CD4-positive, alpha-beta T cell treated with Interleukin-10 for 1 hour (primary cell): ENCODE results near the gene LAYN.

ENCODE experiments used
- DNase-seq: peaks from one replicate; pipeline ENCODE4 v3.0.0-alpha.2; 2020

The LAYN gene

GRCh38 chr11:111531687-111532364 lies 8.7 kb upstream of the LAYN start:
- peak; percentile 23 for DNase-seq

GRCh38 chr11:111532365-111532709 lies 8.2 kb upstream of the LAYN start:
- no peak for DNase-seq

DNA sequence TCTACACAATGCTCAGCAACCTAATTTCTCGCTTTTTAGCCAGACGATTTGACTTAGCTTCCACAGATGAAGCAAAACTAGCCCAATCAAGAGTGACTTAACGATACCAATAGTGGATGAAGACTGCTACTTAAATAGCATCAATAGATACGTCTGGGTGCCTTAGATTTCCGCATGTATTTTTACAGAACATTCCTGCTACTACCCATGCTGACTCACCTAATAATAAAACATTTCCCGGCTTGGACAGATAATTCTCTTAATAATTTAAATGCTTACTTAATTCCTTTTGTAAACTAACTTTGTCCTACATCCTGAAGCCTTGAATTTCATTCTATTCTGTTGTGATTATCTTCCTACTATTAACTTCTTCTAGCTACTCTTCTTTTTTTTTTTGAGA lies 5.2 kb upstream of the LAYN start:
- no peak for DNase-seq

DNA sequence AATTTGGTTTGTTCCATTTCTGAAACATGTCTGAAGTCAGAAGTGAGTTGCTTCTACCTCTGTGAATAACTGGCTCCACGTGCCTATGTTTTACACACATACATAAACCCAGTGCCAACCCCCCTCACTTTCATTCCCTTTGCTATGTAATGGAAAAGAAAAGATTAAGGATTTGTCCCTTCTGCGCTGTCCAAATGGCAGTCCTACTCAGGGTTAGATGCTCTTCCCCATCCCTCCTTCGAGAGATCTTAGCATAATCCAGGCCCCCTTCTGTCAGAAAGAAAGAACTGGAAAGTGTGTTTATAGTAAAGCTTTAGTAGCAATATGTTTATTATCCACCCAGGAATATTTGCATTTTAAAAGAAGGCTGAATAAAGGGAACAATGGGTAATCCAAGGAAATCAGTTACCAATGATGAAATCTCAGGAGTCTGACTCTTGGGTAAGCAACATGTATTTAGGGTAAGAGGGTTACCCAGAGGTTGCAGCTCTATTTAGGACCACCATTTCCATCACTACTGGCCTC lies 3.1 kb upstream of the LAYN start:
- DNase-seq = no peak

GRCh38 chr11:111538407-111539114 lies 2.0 kb upstream of the LAYN start:
- no peak for DNase-seq

GRCh38 chr11:111539426-111540113 lies 950 bp upstream of the LAYN start:
- DNase-seq = peak; percentile 12

DNA sequence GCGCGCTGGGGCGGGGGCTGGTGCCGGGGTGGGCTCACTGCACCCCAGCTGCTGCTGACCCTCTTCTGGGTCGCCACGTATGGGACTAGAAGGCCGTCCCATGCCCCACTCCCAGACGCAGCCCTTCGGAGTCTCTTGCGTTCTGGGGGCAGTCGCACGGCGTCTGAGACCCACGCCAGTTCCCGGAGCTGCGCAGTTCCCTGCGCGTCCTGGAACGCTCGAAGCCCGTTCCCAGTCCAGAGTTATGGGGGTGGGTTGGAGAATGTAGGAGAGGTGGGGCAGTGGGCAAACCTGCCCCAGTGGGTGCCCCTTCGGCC lies 375 bp downstream of the LAYN start:
- no peak for DNase-seq

DNA sequence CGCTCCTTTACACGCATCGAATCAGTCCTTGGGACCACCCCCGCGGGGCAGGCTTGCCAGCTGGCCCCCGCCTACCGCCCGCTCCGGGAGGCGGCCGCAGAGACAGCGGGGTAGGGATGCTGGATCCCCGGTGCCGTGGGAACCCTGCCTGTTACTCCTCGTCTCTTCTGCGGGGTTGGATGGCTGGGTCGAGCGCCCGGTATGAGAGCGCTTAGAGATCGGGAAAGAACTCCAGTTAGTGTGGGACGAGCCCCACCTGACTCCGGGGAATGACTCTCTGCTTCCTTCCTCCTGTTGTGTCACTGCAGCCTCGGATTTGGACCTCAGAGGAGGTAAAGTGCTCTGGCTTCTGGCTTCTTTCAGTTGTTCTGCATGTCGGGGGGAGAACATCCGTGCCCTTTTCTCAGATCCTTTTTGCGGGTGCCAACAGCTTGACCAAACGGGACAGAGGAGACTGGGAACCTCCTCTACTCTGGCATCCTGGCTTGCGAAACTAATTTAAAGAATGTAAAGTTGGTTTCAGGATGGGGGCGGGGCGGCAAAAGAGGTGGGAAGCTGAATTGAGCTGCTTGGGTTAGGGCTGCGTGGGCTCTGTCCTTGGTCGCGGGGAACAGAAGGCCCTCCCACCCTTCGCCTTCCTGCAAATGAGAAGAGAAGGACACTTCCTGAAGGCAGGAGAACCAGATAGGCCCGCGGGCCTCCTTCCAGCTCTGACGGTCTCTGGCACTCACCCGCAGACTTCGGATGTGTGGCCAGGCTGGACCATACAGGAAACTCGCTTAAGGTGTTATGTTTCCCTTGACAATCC lies 938 bp downstream of the LAYN start:
- DNase-seq = no peak

DNA sequence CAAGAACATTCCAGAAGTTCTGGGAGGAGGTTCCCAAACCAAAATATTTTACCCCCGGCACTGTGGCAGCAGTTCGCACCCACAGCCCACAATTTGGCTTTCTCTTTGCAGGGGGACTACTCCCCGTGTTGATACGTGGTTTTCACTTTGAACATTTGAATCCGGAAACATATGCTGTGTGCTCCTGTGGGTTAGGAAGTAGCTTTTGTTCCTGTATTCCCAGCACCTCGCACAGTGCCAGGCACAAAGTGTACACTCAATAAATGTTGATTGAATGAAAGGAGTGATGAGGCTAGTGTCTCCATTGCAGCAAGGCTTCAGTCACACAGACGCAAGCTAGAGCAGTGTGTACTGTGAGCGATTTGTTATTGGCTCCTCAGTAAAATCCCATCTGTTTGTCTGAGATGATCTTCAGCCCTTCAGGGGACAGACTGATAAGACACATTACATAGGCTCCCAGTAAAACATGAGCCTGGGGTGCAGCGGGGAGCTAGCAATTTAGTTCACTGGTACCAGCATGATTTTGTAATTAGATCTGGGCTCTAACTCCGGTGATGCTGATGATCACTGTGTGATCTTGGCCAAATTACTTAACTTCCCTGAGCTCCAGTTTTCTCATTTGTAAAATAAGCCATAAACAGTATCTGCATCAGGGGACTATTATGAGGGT lies 2.2 kb downstream of the LAYN start:
- DNase-seq = no peak

DNA sequence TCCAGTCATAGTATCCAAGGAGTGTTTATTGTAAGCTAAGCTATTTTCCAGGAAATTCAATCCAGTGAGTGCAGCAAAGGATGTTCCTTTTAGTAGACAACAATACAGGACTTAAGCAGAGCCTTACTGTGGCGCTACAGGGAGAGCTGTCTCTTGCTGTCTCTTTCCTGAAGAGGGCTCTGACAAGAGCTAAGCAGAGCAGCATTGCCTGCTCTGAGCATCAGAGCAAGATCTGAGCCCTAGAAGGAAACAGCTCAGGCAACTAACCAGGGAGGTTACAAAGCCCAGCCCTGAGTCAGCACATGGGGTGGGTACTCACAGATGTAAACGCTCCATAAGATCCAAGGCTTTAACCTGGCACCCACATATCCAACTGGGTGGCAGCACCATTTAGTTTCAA lies 8.0 kb downstream of the LAYN start:
- DNase-seq = no peak

DNA sequence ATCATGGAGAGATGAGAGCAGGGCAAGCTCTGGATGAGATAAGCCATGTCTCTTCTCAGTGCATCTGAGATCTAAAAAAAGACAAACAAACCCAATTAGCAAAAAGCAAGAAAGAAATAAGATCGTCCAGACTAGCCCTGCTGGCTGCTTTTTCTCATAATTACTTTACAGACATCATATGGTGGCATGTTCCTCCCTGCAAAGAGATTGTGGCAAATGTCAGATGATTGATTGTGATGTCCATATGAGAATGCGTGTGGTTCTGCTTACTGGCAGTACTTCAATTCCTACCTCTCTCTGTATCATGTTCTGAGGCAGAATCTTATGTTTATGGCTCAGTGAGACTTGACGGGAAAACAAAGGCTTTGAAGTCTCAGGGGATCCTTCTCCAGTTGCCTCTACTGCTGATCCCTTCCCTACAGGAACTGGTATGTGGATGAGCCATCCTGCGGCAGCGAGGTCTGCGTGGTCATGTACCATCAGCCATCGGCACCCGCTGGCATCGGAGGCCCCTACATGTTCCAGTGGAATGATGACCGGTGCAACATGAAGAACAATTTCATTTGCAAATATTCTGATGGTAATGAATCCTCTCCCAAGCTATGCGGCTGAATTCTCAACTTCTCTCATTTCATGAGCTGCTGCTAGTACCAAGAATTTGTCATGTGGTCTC lies 8.8 kb downstream of the LAYN start:
- no peak for DNase-seq

DNA sequence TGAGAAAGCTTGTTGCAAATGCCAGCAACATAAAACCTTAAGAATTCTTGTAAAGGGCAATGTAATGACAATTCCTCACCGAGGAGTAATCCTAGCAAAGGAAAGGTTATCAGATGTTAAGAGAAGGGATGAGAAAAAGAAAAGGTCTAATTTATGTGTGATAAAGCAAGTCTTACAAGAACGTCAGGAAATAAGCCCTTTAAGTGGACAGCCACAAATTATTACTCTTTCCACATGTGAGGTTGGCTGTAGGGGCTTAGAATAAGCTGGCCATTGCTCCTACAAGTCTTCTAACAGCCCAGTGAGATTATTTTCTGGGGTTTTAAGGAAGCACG lies 9.3 kb downstream of the LAYN start:
- no peak for DNase-seq

DNA sequence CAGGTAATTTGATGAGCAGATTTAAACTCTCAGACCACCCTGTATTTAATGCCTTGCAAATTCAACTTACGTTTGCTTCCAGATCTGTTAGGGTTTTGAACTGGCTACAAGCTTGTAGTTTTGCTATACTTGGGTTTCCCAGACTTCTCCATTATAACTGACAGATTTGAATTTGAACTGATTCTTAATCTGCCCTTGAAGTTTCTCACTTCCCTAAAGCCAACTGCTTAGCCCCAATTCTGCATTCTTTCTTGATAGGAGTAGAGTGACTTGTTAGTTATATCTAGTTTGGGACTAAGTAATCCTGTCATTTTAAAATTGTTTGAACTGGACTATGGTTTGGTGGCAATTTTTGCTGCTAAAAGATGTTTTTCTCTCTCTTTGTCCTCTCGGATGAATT lies 9.7 kb downstream of the LAYN start:
- no peak for DNase-seq

- no peak for DNase-seq
Measured at GRCh38 chr11:111554532-111554931, 14.0 kb downstream of the LAYN start.

- no peak for DNase-seq
Measured at GRCh38 chr11:111555255-111555654, 14.7 kb downstream of the LAYN start.

DNA sequence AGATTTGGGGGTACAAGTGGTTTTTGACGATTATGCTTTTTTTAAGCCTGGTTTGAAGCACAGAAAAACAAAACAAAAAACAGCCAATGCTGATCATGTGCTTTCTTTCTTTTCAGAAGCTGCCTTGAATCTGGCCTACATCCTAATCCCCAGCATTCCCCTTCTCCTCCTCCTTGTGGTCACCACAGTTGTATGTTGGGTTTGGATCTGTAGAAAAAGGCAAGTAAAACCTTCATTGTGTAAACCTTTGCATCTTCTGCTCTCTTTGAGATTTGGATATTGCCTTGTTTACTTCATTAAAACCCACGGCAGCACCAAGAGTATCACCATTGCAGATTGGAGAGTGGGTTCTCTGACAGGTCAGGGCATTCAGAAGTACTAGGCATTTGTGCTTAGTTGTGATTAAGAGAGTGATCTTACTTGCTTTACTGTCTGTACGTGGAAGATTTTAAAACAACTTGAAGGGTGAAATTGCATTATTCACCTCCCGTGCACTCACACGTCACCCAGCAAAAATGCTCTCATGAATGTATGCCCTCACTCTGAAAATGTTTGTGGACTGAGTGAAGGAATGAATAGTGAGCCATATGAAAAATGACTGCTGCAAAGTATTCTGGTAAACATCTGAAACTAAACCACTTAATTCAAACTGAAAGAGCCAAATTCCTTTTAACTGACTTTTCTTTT lies 17.0 kb downstream of the LAYN start:
- no peak for DNase-seq

DNA sequence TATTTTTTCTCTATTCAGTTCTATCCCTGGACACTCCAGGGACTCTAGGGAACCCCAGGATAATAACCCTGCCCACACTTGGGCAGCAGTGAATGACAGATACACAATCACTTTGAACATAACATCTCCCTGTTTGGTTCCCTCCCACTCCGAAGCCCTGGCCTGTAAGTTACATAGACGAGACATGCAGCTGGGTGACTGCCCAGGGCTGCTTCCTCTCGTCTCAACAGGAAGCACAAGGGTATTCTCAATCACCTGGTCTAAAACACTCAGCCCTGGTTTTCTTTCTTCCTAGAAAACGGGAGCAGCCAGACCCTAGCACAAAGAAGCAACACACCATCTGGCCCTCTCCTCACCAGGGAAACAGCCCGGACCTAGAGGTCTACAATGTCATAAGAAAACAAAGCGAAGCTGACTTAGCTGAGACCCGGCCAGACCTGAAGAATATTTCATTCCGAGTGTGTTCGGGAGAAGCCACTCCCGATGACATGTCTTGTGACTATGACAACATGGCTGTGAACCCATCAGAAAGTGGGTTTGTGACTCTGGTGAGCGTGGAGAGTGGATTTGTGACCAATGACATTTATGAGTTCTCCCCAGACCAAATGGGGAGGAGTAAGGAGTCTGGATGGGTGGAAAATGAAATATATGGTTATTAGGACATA lies 19.4 kb downstream of the LAYN start:
- no peak for DNase-seq

DNA sequence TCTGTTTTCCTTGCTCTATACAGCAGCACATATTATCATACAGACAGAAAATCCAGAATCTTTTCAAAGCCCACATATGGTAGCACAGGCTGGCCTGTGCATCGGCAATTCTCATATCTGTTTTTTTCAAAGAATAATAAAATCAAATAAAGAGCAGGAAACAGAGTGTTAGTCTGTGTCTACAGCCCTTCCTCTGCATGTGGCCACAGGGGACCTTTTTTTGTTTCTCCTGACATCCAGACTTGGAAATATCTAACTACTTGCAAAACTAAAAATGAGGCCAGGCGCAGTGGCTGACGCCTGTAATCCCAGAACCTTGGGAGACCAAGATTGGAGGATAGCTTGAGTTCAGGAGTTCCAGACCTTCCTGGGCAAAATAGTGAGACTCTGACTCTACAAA lies 20.3 kb downstream of the LAYN start:
- DNase-seq = no peak

DNA sequence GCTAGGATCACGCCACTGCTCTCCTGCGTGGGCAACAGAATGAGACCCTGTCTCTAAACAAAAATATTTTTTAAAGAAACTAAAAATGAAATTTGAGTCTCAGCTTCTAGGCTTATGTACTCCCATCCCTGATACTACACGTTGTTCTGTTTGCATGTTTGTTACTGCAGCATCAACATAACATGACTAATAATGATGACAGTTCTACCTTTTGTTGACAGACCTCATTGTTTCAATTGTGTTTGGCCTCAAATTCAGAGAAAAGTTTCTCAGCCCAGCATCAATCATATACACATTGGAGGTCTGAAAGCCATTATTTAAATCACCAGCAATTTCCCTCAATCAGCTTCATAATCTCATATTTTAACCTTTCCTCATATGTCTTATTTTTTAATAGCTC lies 20.8 kb downstream of the LAYN start:
- no peak for DNase-seq

DNA sequence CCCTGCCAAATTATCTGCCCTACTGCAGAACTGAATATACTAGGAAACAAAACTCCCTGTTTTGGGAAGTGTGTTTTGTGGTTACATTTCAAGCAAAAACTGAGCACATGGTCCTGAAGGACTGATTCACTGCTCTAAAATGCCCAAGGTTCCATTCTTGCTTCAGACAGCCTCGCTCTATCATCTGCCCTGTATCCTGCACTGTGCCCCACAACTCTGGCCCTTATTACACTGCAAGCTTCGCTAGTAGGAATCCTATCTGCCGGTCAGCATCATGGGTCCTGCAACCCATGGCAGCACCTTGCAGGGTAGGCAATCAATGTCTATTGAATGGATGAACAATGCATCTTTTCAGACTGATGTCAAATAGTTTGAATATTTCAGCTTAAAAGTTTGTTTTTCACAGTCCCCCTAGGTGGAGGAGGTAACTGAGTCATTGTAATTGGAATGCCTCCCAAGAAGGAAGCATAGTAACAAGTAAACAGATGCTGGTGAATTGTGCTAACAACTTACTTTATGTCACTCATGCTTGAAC lies 21.3 kb downstream of the LAYN start:
- DNase-seq = no peak
